Activated CD4-positive, alpha-beta T cell treated with anti-CD3 and anti-CD28 coated beads for 36 hours (primary cell): Measurements from ENCODE around the gene PKD2. TPM values are rescaled to one million over a fixed set of nuclear protein-coding genes. Genes with fewer than 3 reads are reported as not detected.

Experiments used
- ATAC-seq: fragments of 200-7000 bp; cut with Tn5 transposase; one replicate; pipeline ENCODE4 v1.10.0; 2021; ENCODE audit warnings: mild to moderate bottlenecking, moderate library complexity
- CTCF ChIA-PET: fragments of 350-600 bp; sonication (Branson Sonifier 250); formaldehyde crosslinking; loops from one replicate; lab custom pipeline; 2021; ENCODE audit warnings: antibody characterized with exemption; lab: Charles Lee
- POLR2A ChIA-PET: fragments of 350-600 bp; sonication (Branson Sonifier 250); formaldehyde crosslinking; loops from one replicate; lab custom pipeline; 2021; ENCODE audit warnings: antibody characterized with exemption, inconsistent platforms; lab: Charles Lee
- DNase-seq: peaks from one replicate; pipeline ENCODE4 v3.0.0-alpha.2; 2020
- H3K27ac Mint-ChIP-seq: one replicate; pipeline ENCODE4 v1.8.0; 2021; ENCODE audit warnings: mixed read lengths
- H3K27me3 Mint-ChIP-seq: one replicate; pipeline ENCODE4 v1.8.0; 2021; ENCODE audit warnings: mixed read lengths
- H3K36me3 Mint-ChIP-seq: one replicate; pipeline ENCODE4 v1.8.0; 2021; ENCODE audit warnings: low read depth, mixed read lengths
- H3K4me1 Mint-ChIP-seq: one replicate; pipeline ENCODE4 v1.8.0; 2021; ENCODE audit warnings: mixed read lengths
- H3K4me3 Mint-ChIP-seq: one replicate; pipeline ENCODE4 v1.8.0; 2021; ENCODE audit warnings: mild to moderate bottlenecking, moderate library complexity, mixed read lengths
- H3K9me3 Mint-ChIP-seq: one replicate; pipeline ENCODE4 v1.8.0; 2021; ENCODE audit warnings: low read depth, mixed read lengths
- intact Hi-C, 2 experiments: fragments of 100-400 bp; cut with DNase I in 1 of 2; cut with micrococcal nuclease in 1 of 2; formaldehyde crosslinking; loops; one replicate each; pipeline versions ENCODE4 v1.14.2 to v1.15.1; 2022 to 2024; cut with DNase I, micrococcal nuclease
- total RNA-seq, 2 experiments: library from RNA; stranded (reverse); gene quantifications; one replicate each; pipeline ENCODE4 v1.2.3, GENCODE V29; 2021

Gene PKD2
- total RNA-seq, 2 experiments from 2014 or later: 4.1 to 5.0 TPM

DNA sequence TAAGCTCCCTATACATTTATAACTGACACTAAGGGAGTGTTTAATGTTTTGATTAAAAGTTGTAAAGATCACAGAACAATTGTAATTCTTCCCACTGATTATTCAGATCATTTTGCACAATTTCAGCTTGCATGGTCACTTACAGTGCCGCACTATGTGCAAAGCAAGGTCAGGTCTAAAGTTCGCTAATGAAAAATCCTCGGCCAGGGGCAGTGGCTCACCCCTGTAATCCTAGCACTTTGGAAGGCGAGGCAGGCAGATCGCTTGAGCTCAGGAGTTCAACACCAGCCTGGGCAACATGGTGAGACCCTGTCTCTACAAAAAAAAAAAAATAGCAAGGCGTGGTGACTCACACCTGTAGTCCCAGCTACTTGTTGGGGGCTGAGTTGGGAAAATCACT is 57.0 kb downstream of the PKD2 start:
- ATAC-seq (no peak), DNase-seq (no peak)
- no peak overlapping the region for H3K27ac Mint-ChIP-seq
- no peaks in the 10 kb centered on the region for H3K27me3 Mint-ChIP-seq
- no peaks in the 10 kb centered on the region for H3K9me3 Mint-ChIP-seq
- ChIA-PET CTCF (interaction anchor here (0.7 kb wide), 1 partner anchor 10 kb away, joined by 3 read pairs; no protein-coding TSS in a partner anchor), POLR2A (no interaction called here)
- no peaks in the 10 kb centered on the region for H3K4me1 Mint-ChIP-seq
- peaks cover 42% of the 10 kb centered on the region for H3K36me3 Mint-ChIP-seq
- intact Hi-C loops: no loop called here
- H3K4me3 Mint-ChIP-seq: no peak overlapping the region

DNA sequence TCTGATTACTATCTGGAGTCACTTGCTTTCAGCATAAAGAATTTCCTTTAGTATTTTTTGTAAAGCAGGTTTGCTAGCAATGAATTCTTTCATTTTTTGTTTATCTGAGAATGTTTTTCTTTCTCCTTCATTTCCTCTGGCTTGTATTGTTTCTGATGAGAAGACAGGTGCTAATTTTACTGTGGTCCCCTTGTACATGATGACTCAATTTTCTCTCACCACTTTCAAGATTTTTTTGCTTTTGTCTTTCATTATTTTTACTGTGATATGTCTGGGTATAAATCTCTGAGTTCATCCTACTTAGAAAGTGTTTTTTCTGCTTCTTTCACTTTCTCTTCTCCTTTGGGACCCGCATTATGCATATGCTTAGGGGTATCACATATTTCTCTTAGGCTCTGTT is 62.6 kb downstream of the PKD2 start:
- Mint-ChIP-seq H3K36me3 (peaks cover 65% of the 10 kb centered on the region), H3K27ac (no peak overlapping the region), H3K9me3 (peaks cover 8% of the 10 kb centered on the region), H3K4me3 (no peak overlapping the region), H3K27me3 (no peaks in the 10 kb centered on the region), H3K4me1 (peaks cover 4% of the 10 kb centered on the region)
- POLR2A ChIA-PET: no interaction called here
- ATAC-seq: no peak
- intact Hi-C loops: no loop called here
- CTCF ChIA-PET: no interaction called here
- DNase-seq: no peak

GRCh38 chr4:88075336-88075735 is 67.9 kb downstream of the PKD2 start:
- intact Hi-C loops: no loop called here
- H3K4me1 Mint-ChIP-seq: no peaks in the 10 kb centered on the region
- DNase-seq (no peak), ATAC-seq (no peak)
- H3K27ac Mint-ChIP-seq: no peak overlapping the region
- H3K4me3 Mint-ChIP-seq: no peak overlapping the region
- H3K27me3 Mint-ChIP-seq: no peaks in the 10 kb centered on the region
- H3K36me3 Mint-ChIP-seq: peaks cover 34% of the 10 kb centered on the region
- CTCF ChIA-PET: interaction anchor here (0.6 to 1.0 kb wide), 3 partner anchors 12 to 246 kb away, joined by 3 to 4 read pairs (median 3); no protein-coding TSS in a partner anchor
- H3K9me3 Mint-ChIP-seq: peaks cover 8% of the 10 kb centered on the region
- POLR2A ChIA-PET: no interaction called here

DNA sequence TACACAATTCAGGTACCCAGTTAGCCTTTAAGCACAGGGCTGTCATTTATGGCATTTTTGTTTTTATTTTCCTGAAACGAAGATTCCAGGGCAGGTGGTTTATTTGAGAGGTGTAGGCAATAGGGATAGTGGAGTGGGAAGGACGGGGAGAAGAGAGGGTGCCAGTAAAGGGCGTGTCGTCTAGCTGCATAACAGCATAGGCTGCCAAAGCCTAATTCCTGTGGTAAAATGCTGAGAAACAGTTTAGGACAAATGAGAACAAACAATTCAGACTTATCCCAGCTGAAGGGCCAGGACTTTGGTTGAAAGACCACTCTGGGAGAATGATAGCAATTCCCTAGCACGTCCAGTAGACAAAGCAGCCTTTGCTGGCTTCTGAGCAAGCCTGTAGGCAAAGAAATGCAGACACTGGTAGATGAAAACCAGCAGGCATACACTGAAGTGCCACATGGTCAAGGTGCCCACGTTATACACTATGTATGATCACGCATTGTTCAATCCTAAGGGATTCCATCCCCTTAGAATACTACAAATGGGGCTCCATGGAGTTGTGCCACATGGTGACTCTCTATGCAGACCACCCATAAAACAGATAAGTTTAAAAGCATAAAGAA is 70.6 kb downstream of the PKD2 start:
- no peaks in the 10 kb centered on the region for H3K27me3 Mint-ChIP-seq
- ChIA-PET POLR2A (no interaction called here), CTCF (no interaction called here)
- peaks cover 16% of the 10 kb centered on the region for H3K36me3 Mint-ChIP-seq
- no peaks in the 10 kb centered on the region for H3K9me3 Mint-ChIP-seq
- ATAC-seq (no peak), DNase-seq (no peak)
- intact Hi-C loops: no loop called here
- H3K27ac Mint-ChIP-seq: no peak overlapping the region
- H3K4me1 Mint-ChIP-seq: no peaks in the 10 kb centered on the region
- H3K4me3 Mint-ChIP-seq: no peak overlapping the region

DNA sequence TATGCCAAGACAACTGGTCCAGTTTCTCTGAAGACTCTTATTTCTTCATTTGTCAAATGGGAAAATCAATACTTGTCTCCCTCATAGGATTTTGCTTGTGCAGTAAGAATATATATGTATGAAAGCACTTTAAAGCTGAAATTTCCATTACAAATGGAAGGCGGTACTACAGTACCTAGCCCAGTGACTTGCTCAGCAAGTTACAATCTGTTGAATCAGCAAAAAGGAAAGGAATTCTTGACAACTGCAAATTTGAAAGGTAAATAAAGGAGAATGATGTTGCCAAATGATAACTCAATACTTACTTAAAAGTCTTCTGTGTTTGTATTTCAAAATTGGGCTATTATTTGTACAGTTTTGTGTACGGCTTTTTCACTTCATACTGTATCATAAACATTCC is 71.1 kb downstream of the PKD2 start:
- no peaks in the 10 kb centered on the region for H3K4me1 Mint-ChIP-seq
- ChIA-PET CTCF (no interaction called here), POLR2A (no interaction called here)
- no peak for ATAC-seq
- no peaks in the 10 kb centered on the region for H3K27me3 Mint-ChIP-seq
- no peak overlapping the region for H3K4me3 Mint-ChIP-seq
- intact Hi-C loops: no loop called here
- H3K27ac Mint-ChIP-seq: no peak overlapping the region
- H3K36me3 Mint-ChIP-seq: peaks cover 15% of the 10 kb centered on the region
- no peaks in the 10 kb centered on the region for H3K9me3 Mint-ChIP-seq
- DNase-seq: no peak

GRCh38 chr4:88080626-88081025 is 73.2 kb downstream of the PKD2 start:
- intact Hi-C loops: no loop called here
- Mint-ChIP-seq H3K4me1 (no peaks in the 10 kb centered on the region), H3K27me3 (no peaks in the 10 kb centered on the region), H3K36me3 (peaks cover 4% of the 10 kb centered on the region), H3K4me3 (no peak overlapping the region), H3K27ac (no peak overlapping the region), H3K9me3 (no peaks in the 10 kb centered on the region)
- ChIA-PET POLR2A (no interaction called here), CTCF (no interaction called here)
- DNase-seq (no peak), ATAC-seq (no peak)

DNA sequence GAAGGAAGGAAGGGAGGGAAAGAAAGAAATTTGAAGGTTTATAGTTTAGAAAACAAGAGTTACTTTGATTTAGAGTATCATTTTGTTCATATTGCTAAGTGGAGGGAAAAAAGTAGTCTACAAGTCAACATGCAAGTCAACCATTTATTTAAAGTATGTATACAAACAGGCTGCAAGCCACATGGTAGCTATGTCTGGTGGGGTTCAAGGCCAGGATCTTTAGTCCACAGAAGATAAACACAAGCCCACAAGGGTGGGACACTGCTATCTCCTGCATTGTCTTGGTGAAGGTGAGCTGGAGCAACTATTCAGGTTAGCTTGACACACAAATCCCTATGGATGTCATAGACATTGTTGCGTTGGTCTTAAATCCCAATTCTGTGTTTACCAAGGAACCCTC is 79.6 kb downstream of the PKD2 start:
- Mint-ChIP-seq H3K4me1 (no peaks in the 10 kb centered on the region), H3K9me3 (no peaks in the 10 kb centered on the region), H3K36me3 (no peaks in the 10 kb centered on the region), H3K4me3 (no peak overlapping the region), H3K27ac (no peak overlapping the region), H3K27me3 (no peaks in the 10 kb centered on the region)
- ATAC-seq: no peak
- intact Hi-C loops: no loop called here
- ChIA-PET POLR2A (no interaction called here), CTCF (interaction anchor here (1.0 kb wide), 1 partner anchor 111 kb away, joined by 3 read pairs; no protein-coding TSS in a partner anchor)
- DNase-seq: no peak

- intact Hi-C loops: no loop called here
- H3K4me3 Mint-ChIP-seq: no peak overlapping the region
- no peaks in the 10 kb centered on the region for H3K4me1 Mint-ChIP-seq
- no peaks in the 10 kb centered on the region for H3K36me3 Mint-ChIP-seq
- ChIA-PET POLR2A (no interaction called here), CTCF (interaction anchor here (0.5 to 0.9 kb wide), 2 partner anchors 98 to 255 kb away, joined by 3 read pairs; no protein-coding TSS in a partner anchor)
- ATAC-seq: no peak
- no peaks in the 10 kb centered on the region for H3K9me3 Mint-ChIP-seq
- no peaks in the 10 kb centered on the region for H3K27me3 Mint-ChIP-seq
- H3K27ac Mint-ChIP-seq: no peak overlapping the region
- DNase-seq: no peak
These were observed 83.5 kb downstream of the PKD2 start for GRCh38 chr4:88090898-88091297.

DNA sequence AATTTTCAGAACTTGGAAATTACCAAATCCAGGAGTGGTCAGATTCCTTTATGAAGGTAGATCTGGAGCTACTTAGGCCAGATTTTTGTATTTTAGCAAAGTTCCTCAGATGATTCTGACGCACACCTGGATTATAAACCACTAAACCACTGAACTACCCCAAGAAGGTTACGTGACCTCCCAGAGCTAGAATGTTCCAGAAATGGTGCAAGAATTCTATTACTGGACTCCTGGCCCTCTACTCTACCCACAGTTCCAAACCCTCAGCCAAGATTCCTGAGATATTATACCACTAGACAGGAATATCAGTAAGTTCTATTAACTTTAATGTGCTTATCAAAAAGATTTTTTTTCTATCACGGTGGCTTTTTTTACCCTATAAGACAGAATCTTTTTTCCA is 83.9 kb downstream of the PKD2 start:
- H3K4me3 Mint-ChIP-seq: no peak overlapping the region
- DNase-seq (no peak), ATAC-seq (no peak)
- no peak overlapping the region for H3K27ac Mint-ChIP-seq
- H3K27me3 Mint-ChIP-seq: no peaks in the 10 kb centered on the region
- no peaks in the 10 kb centered on the region for H3K36me3 Mint-ChIP-seq
- no peaks in the 10 kb centered on the region for H3K4me1 Mint-ChIP-seq
- intact Hi-C loops: no loop called here
- ChIA-PET POLR2A (no interaction called here), CTCF (no interaction called here)
- H3K9me3 Mint-ChIP-seq: no peaks in the 10 kb centered on the region

GRCh38 chr4:88093874-88094273 is 86.4 kb downstream of the PKD2 start:
- intact Hi-C loops: no loop called here
- Mint-ChIP-seq H3K27ac (no peak overlapping the region), H3K36me3 (no peaks in the 10 kb centered on the region), H3K9me3 (no peaks in the 10 kb centered on the region), H3K4me3 (no peak overlapping the region), H3K27me3 (peaks cover 4% of the 10 kb centered on the region), H3K4me1 (no peaks in the 10 kb centered on the region)
- POLR2A ChIA-PET: no interaction called here
- no peak for ATAC-seq
- no peak for DNase-seq
- CTCF ChIA-PET: no interaction called here

GRCh38 chr4:88097301-88097700 is 89.9 kb downstream of the PKD2 start:
- intact Hi-C loops: no loop called here
- DNase-seq (no peak), ATAC-seq (no peak)
- POLR2A ChIA-PET: no interaction called here
- Mint-ChIP-seq H3K4me1 (no peaks in the 10 kb centered on the region), H3K27ac (no peak overlapping the region), H3K27me3 (peaks cover 6% of the 10 kb centered on the region), H3K4me3 (no peak overlapping the region), H3K36me3 (no peaks in the 10 kb centered on the region), H3K9me3 (no peaks in the 10 kb centered on the region)
- CTCF ChIA-PET: interaction anchor here (0.7 kb wide), 1 partner anchor 175 kb away, joined by 3 read pairs; no protein-coding TSS in a partner anchor

- ChIA-PET CTCF (no interaction called here), POLR2A (no interaction called here)
- H3K9me3 Mint-ChIP-seq: no peaks in the 10 kb centered on the region
- intact Hi-C loops: no loop called here
- no peaks in the 10 kb centered on the region for H3K36me3 Mint-ChIP-seq
- H3K27me3 Mint-ChIP-seq: peaks cover 6% of the 10 kb centered on the region
- no peaks in the 10 kb centered on the region for H3K4me1 Mint-ChIP-seq
- no peak overlapping the region for H3K4me3 Mint-ChIP-seq
- H3K27ac Mint-ChIP-seq: no peak overlapping the region
- ATAC-seq: no peak
- DNase-seq: no peak
These were observed 90.3 kb downstream of the PKD2 start for GRCh38 chr4:88097781-88098180.
